GM12892 (cell line): Measurements from ENCODE around the gene CEP350.

Experiments
- POLR2A ChIP-seq: IDR thresholded peaks from 2 replicates; pipeline ENCODE4 v1.6.1; 2011; ENCODE audit warnings: low read depth, low read length, control low read depth
- POLR2AphosphoS5 ChIP-seq: IDR thresholded peaks from 2 replicates; pipeline ENCODE4 v1.6.1; 2011; ENCODE audit warnings: low read depth, low read length, control low read depth
- TAF1 ChIP-seq: IDR thresholded peaks from 2 replicates; pipeline ENCODE4 v1.6.1; 2011; ENCODE audit warnings: low read depth, mild to moderate bottlenecking, control low read depth, low read length, borderline replicate concordance

- TF ChIP-seq POLR2AphosphoS5: no peak
- TF ChIP-seq TAF1: no peak
- TF ChIP-seq POLR2A: no peak
Measured at GRCh38 chr1:180096584-180097325, 142.1 kb downstream of the CEP350 start.
